WTC11 (cell line): ENCODE results near the gene RYR3. TPM values are rescaled to one million over a fixed set of nuclear protein-coding genes. Genes with fewer than 3 reads are reported as not detected.

ENCODE experiments used
- ATAC-seq: fragments of 200-7000 bp; cut with Tn5 transposase; 2 replicates; pipeline ENCODE4 v1.10.0; 2021; ENCODE audit warnings: mild to moderate bottlenecking, moderate library complexity
- CTCF ChIA-PET: fragments of 300-600 bp; sonication (Branson Sonifier 250); formaldehyde crosslinking; loops from one replicate; lab custom pipeline; 2021; ENCODE audit warnings: antibody characterized with exemption; lab: Charles Lee
- POLR2A ChIA-PET: fragments of 350-600 bp; sonication (Branson Sonifier 250); formaldehyde crosslinking; loops from one replicate; lab custom pipeline; 2021; ENCODE audit warnings: antibody characterized with exemption; lab: Charles Lee
- DNase-seq: peaks from one replicate; pipeline ENCODE4 v3.0.0; 2021; ENCODE audit warnings: low spot score
- H3K27ac Mint-ChIP-seq: 2 replicates; pipeline ENCODE4 v1.8.0; 2021; ENCODE audit warnings: mixed read lengths
- H3K27me3 Mint-ChIP-seq: 2 replicates; pipeline ENCODE4 v1.8.0; 2021; ENCODE audit warnings: low read depth, mild to moderate bottlenecking, moderate library complexity, mixed read lengths
- H3K36me3 Mint-ChIP-seq: 2 replicates; pipeline ENCODE4 v1.8.0; 2021; ENCODE audit warnings: mixed read lengths
- H3K4me1 Mint-ChIP-seq: 2 replicates; pipeline ENCODE4 v1.8.0; 2022; ENCODE audit warnings: mixed read lengths
- H3K4me3 Mint-ChIP-seq: 2 replicates; pipeline ENCODE4 v1.8.0; 2021; ENCODE audit warnings: mild to moderate bottlenecking, moderate library complexity, mixed read lengths
- H3K9me3 Mint-ChIP-seq: 2 replicates; pipeline ENCODE4 v1.8.0; 2021; ENCODE audit warnings: mixed read lengths
- CREB1 ChIP-seq: sonication (generic); formaldehyde crosslinking; IDR thresholded peaks from 2 replicates; pipeline ENCODE4 v1.8.0; 2023; ENCODE audit warnings: mild to moderate bottlenecking, missing genetic modification reagents
- EMX1 ChIP-seq: fragments of 250-450 bp; sonication (Bioruptor Pico); IDR thresholded peaks from 2 replicates; pipeline ENCODE4 v1.8.0; 2021; ENCODE audit warnings: mild to moderate bottlenecking
- ESRRA ChIP-seq: sonication (generic); formaldehyde crosslinking; IDR thresholded peaks from 2 replicates; pipeline ENCODE4 v1.8.1; 2022; ENCODE audit warnings: mild to moderate bottlenecking, missing genetic modification reagents, borderline replicate concordance
- FOXJ3 ChIP-seq: sonication (generic); formaldehyde crosslinking; IDR thresholded peaks from 2 replicates; pipeline ENCODE4 v1.9.0; 2021; ENCODE audit warnings: missing genetic modification reagents, mild to moderate bottlenecking, borderline replicate concordance
- FOXK1 ChIP-seq: sonication (generic); formaldehyde crosslinking; IDR thresholded peaks from 2 replicates; pipeline ENCODE4 v1.8.0; 2022; ENCODE audit warnings: mild to moderate bottlenecking, moderate library complexity, missing genetic modification reagents
- FOXP1 ChIP-seq: sonication (generic); formaldehyde crosslinking; IDR thresholded peaks from 2 replicates; pipeline ENCODE4 v1.8.0; 2022; ENCODE audit warnings: missing genetic modification reagents, mild to moderate bottlenecking, moderate library complexity, borderline replicate concordance
- GRHL2 ChIP-seq: fragments of 250-450 bp; sonication (Bioruptor Pico); IDR thresholded peaks from 2 replicates; pipeline ENCODE4 v1.8.0; 2022; ENCODE audit warnings: mild to moderate bottlenecking, moderate library complexity; ENCODE audit not compliant: insufficient replicate concordance, severe bottlenecking
- KAT7 ChIP-seq: sonication (generic); formaldehyde crosslinking; IDR thresholded peaks from 2 replicates; pipeline ENCODE4 v1.8.1; 2023; ENCODE audit warnings: missing genetic modification reagents, mild to moderate bottlenecking, borderline replicate concordance
- NFE2L1 ChIP-seq: sonication (generic); formaldehyde crosslinking; IDR thresholded peaks from 2 replicates; pipeline ENCODE4 v1.8.1; 2023; ENCODE audit warnings: missing genetic modification reagents
- NR1H2 ChIP-seq: sonication (generic); formaldehyde crosslinking; IDR thresholded peaks from 2 replicates; pipeline ENCODE4 v1.9.0; 2021; ENCODE audit warnings: mild to moderate bottlenecking, moderate library complexity, missing genetic modification reagents
- TCF7 ChIP-seq: sonication (generic); formaldehyde crosslinking; IDR thresholded peaks from 2 replicates; pipeline ENCODE4 v1.8.0; 2022; ENCODE audit warnings: mild to moderate bottlenecking, low read depth, missing genetic modification reagents, moderate library complexity
- ZNF121 ChIP-seq: sonication (generic); formaldehyde crosslinking; IDR thresholded peaks from 2 replicates; pipeline ENCODE4 v1.8.0; 2023; ENCODE audit warnings: missing genetic modification reagents
- total RNA-seq: library from RNA; stranded (reverse); gene quantifications from 3 replicates; pipeline ENCODE4 v1.2.3, GENCODE V29; 2021
- TF ChIP-seq, protein P1 (sequence below): sonication (generic); formaldehyde crosslinking; conservative IDR thresholded peaks from 2 replicates; pipeline ENCODE4 v1.8.1; 2022; ENCODE audit warnings: mild to moderate bottlenecking, missing genetic modification reagents
- TF ChIP-seq, protein P2 (sequence below): sonication (generic); formaldehyde crosslinking; IDR thresholded peaks from 2 replicates; pipeline ENCODE4 v1.8.0; 2023; ENCODE audit warnings: missing genetic modification reagents, mild to moderate bottlenecking, borderline replicate concordance
- TF ChIP-seq, protein P3 (sequence below): sonication (generic); formaldehyde crosslinking; IDR thresholded peaks from 2 replicates; pipeline ENCODE4 v1.8.1; 2023; ENCODE audit warnings: mild to moderate bottlenecking, missing genetic modification reagents
- TF ChIP-seq, protein P4 (sequence below): fragments of 250-450 bp; sonication (Bioruptor Pico); IDR thresholded peaks from 2 replicates; pipeline ENCODE4 v1.9.0; 2021; ENCODE audit warnings: mild to moderate bottlenecking
- TF ChIP-seq, protein P5 (sequence below): sonication (generic); formaldehyde crosslinking; IDR thresholded peaks from 2 replicates; pipeline ENCODE4 v1.8.1; 2023; ENCODE audit warnings: mild to moderate bottlenecking, missing genetic modification reagents, moderate library complexity
- TF ChIP-seq, protein P6 (sequence below): sonication (generic); formaldehyde crosslinking; IDR thresholded peaks from 2 replicates; pipeline ENCODE4 v1.8.1; 2022; ENCODE audit warnings: mild to moderate bottlenecking, missing genetic modification reagents, moderate library complexity, borderline replicate concordance
- TF ChIP-seq, protein P7 (sequence below): sonication (generic); formaldehyde crosslinking; IDR thresholded peaks from 2 replicates; pipeline ENCODE4 v1.8.1; 2022; ENCODE audit warnings: missing genetic modification reagents, borderline replicate concordance

The RYR3 gene
- total RNA-seq, 1 experiment from 2014 or later = 1.4 TPM

DNA sequence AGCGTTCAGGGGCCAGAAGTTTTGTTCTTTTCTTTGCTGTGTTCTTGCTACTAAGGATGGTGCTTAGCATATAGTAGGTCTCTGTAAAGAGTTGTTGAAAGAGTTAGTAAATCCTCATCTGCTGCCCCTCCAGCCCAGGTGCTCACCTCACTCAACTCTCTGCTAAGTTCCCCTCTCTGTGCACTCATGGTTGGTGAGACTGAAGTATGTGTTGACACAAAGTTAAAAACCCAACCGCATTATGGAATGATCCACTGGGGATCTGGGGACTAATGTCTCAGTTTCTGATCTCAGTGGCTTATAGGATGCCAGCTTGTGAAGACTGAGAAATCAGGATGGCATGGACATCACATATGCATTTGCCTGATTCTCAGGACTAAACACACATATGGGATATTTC lies 13.8 kb downstream of the RYR3 start:
- DNase-seq = no peak

DNA sequence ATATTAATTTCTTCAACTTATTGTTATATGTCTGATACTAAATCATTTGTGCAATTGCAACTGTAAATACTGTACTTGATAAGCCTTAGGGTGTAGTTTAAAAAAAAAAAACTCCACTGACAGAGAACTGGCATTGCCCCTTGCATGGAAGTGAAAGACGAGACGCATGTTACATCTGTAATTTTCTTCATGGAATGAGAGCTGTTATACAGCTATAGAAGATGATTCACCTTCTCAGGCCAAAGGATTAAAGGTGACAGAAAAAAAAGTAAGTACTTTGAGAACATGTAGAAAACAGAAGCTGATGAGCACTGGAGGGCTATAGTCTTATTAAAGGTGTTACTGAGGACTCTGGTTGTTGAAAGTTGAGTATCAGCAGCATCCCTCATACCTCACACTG lies 16.1 kb downstream of the RYR3 start:
- H3K4me3 Mint-ChIP-seq = no peak overlapping the region
- ATAC-seq (no peak), DNase-seq (no peak)
- H3K4me1 Mint-ChIP-seq = peaks cover 10% of the 10 kb centered on the region
- no peak overlapping the region for H3K27ac Mint-ChIP-seq
- 0 out of 2 replicates have a peak, but pooled peaks cover 3% of the 10 kb centered on the region for H3K9me3 Mint-ChIP-seq
- no peaks in the 10 kb centered on the region for H3K36me3 Mint-ChIP-seq
- POLR2A ChIA-PET = interaction anchor here (0.6 kb wide), 1 partner anchor 271 kb away, joined by 4 read pairs; no protein-coding TSS in a partner anchor
- CTCF ChIA-PET = no interaction called here
- H3K27me3 Mint-ChIP-seq = no peaks in the 10 kb centered on the region
- TF ChIP-seq NR1H2 (CRISPR knock-in tag) (no peak), FOXK1 (no peak), ZNF121 (CRISPR knock-in tag) (no peak), CREB1 (CRISPR knock-in tag) (no peak), KAT7 (CRISPR knock-in tag) (no peak), TCF7 (CRISPR knock-in tag) (no peak), NFE2L1 (CRISPR knock-in tag) (no peak), FOXJ3 (CRISPR knock-in tag) (no peak), ESRRA (CRISPR knock-in tag) (no peak), GRHL2 (CRISPR knock-in tag) (no peak), FOXP1 (no peak)
- TF ChIP-seq, protein P1, sequence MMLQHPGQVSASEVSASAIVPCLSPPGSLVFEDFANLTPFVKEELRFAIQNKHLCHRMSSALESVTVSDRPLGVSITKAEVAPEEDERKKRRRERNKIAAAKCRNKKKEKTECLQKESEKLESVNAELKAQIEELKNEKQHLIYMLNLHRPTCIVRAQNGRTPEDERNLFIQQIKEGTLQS (CRISPR knock-in tag) = no peak
- TF ChIP-seq, protein P2, sequence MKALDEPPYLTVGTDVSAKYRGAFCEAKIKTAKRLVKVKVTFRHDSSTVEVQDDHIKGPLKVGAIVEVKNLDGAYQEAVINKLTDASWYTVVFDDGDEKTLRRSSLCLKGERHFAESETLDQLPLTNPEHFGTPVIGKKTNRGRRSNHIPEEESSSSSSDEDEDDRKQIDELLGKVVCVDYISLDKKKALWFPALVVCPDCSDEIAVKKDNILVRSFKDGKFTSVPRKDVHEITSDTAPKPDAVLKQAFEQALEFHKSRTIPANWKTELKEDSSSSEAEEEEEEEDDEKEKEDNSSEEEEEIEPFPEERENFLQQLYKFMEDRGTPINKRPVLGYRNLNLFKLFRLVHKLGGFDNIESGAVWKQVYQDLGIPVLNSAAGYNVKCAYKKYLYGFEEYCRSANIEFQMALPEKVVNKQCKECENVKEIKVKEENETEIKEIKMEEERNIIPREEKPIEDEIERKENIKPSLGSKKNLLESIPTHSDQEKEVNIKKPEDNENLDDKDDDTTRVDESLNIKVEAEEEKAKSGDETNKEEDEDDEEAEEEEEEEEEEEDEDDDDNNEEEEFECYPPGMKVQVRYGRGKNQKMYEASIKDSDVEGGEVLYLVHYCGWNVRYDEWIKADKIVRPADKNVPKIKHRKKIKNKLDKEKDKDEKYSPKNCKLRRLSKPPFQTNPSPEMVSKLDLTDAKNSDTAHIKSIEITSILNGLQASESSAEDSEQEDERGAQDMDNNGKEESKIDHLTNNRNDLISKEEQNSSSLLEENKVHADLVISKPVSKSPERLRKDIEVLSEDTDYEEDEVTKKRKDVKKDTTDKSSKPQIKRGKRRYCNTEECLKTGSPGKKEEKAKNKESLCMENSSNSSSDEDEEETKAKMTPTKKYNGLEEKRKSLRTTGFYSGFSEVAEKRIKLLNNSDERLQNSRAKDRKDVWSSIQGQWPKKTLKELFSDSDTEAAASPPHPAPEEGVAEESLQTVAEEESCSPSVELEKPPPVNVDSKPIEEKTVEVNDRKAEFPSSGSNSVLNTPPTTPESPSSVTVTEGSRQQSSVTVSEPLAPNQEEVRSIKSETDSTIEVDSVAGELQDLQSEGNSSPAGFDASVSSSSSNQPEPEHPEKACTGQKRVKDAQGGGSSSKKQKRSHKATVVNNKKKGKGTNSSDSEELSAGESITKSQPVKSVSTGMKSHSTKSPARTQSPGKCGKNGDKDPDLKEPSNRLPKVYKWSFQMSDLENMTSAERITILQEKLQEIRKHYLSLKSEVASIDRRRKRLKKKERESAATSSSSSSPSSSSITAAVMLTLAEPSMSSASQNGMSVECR (CRISPR knock-in tag) = no peak
- TF ChIP-seq, protein P3, sequence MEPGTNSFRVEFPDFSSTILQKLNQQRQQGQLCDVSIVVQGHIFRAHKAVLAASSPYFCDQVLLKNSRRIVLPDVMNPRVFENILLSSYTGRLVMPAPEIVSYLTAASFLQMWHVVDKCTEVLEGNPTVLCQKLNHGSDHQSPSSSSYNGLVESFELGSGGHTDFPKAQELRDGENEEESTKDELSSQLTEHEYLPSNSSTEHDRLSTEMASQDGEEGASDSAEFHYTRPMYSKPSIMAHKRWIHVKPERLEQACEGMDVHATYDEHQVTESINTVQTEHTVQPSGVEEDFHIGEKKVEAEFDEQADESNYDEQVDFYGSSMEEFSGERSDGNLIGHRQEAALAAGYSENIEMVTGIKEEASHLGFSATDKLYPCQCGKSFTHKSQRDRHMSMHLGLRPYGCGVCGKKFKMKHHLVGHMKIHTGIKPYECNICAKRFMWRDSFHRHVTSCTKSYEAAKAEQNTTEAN = no peak
- TF ChIP-seq, protein P4, sequence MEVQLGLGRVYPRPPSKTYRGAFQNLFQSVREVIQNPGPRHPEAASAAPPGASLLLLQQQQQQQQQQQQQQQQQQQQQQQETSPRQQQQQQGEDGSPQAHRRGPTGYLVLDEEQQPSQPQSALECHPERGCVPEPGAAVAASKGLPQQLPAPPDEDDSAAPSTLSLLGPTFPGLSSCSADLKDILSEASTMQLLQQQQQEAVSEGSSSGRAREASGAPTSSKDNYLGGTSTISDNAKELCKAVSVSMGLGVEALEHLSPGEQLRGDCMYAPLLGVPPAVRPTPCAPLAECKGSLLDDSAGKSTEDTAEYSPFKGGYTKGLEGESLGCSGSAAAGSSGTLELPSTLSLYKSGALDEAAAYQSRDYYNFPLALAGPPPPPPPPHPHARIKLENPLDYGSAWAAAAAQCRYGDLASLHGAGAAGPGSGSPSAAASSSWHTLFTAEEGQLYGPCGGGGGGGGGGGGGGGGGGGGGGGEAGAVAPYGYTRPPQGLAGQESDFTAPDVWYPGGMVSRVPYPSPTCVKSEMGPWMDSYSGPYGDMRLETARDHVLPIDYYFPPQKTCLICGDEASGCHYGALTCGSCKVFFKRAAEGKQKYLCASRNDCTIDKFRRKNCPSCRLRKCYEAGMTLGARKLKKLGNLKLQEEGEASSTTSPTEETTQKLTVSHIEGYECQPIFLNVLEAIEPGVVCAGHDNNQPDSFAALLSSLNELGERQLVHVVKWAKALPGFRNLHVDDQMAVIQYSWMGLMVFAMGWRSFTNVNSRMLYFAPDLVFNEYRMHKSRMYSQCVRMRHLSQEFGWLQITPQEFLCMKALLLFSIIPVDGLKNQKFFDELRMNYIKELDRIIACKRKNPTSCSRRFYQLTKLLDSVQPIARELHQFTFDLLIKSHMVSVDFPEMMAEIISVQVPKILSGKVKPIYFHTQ (CRISPR knock-in tag) = no peak

More for the DNA sequence above, 13.8 kb downstream of the RYR3 start:
- ATAC-seq = no peak
- CTCF ChIA-PET = no interaction called here
- no peaks in the 10 kb centered on the region for H3K27me3 Mint-ChIP-seq
- H3K36me3 Mint-ChIP-seq = no peaks in the 10 kb centered on the region
- no peak overlapping the region for H3K27ac Mint-ChIP-seq
- peaks cover 10% of the 10 kb centered on the region for H3K4me1 Mint-ChIP-seq
- H3K4me3 Mint-ChIP-seq = no peak overlapping the region
- H3K9me3 Mint-ChIP-seq = 0 out of 2 replicates have a peak, but pooled peaks cover 3% of the 10 kb centered on the region
- POLR2A ChIA-PET = no interaction called here
- TF ChIP-seq EMX1 (CRISPR knock-in tag) = no peak
- no peak for TF ChIP-seq KAT7 (CRISPR knock-in tag)
- TF ChIP-seq, protein P5, sequence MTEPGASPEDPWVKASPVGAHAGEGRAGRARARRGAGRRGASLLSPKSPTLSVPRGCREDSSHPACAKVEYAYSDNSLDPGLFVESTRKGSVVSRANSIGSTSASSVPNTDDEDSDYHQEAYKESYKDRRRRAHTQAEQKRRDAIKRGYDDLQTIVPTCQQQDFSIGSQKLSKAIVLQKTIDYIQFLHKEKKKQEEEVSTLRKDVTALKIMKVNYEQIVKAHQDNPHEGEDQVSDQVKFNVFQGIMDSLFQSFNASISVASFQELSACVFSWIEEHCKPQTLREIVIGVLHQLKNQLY (CRISPR knock-in tag) = no peak
- TF ChIP-seq, protein P6, sequence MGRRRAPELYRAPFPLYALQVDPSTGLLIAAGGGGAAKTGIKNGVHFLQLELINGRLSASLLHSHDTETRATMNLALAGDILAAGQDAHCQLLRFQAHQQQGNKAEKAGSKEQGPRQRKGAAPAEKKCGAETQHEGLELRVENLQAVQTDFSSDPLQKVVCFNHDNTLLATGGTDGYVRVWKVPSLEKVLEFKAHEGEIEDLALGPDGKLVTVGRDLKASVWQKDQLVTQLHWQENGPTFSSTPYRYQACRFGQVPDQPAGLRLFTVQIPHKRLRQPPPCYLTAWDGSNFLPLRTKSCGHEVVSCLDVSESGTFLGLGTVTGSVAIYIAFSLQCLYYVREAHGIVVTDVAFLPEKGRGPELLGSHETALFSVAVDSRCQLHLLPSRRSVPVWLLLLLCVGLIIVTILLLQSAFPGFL (CRISPR knock-in tag) = no peak
- TF ChIP-seq, protein P7, sequence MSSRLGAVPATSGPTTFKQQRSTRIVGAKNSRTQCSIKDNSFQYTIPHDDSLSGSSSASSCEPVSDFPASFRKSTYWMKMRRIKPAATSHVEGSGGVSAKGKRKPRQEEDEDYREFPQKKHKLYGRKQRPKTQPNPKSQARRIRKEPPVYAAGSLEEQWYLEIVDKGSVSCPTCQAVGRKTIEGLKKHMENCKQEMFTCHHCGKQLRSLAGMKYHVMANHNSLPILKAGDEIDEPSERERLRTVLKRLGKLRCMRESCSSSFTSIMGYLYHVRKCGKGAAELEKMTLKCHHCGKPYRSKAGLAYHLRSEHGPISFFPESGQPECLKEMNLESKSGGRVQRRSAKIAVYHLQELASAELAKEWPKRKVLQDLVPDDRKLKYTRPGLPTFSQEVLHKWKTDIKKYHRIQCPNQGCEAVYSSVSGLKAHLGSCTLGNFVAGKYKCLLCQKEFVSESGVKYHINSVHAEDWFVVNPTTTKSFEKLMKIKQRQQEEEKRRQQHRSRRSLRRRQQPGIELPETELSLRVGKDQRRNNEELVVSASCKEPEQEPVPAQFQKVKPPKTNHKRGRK (CRISPR knock-in tag) = no peak
- TF ChIP-seq, all 79 proteins: peak for 0
